Smooth muscle cell (in vitro differentiated cells): ENCODE results near the gene CAMK2B. TPM values are rescaled to one million over a fixed set of nuclear protein-coding genes. Genes with fewer than 3 reads are reported as not detected.

Experiments used
- DNase-seq: peaks from one replicate; lab custom pipeline; 2025; ENCODE audit not compliant: unreplicated experiment; lab: John Stamatoyannopoulos, UW
- H2AFZ ChIP-seq: fragments of 200-600 bp; sonication (generic); 2 replicates; pipeline ENCODE4 v1.6.0; 2016; ENCODE audit warnings: antibody characterized with exemption, low read depth, mild to moderate bottlenecking
- H3F3A ChIP-seq: fragments of 200-600 bp; sonication (generic); 2 replicates; pipeline ENCODE4 v1.6.0; 2017; ENCODE audit warnings: antibody characterized with exemption, low read depth
- H3K27ac ChIP-seq: fragments of 200-600 bp; sonication (generic); 2 replicates; pipeline ENCODE4 v1.5.1; 2016; ENCODE audit warnings: low read depth, mild to moderate bottlenecking
- H3K27me3 ChIP-seq: fragments of 200-600 bp; sonication (generic); 2 replicates; pipeline ENCODE4 v1.6.1; 2016; ENCODE audit warnings: low read depth, mild to moderate bottlenecking
- H3K36me3 ChIP-seq: fragments of 200-600 bp; sonication (generic); 2 replicates; pipeline ENCODE4 v1.5.1; 2016; ENCODE audit warnings: low read depth
- H3K4me1 ChIP-seq: fragments of 200-600 bp; sonication (generic); 2 replicates; pipeline ENCODE4 v1.5.1; 2016; ENCODE audit warnings: low read depth
- H3K4me2 ChIP-seq: fragments of 200-600 bp; sonication (generic); 2 replicates; pipeline ENCODE4 v1.6.0; 2016; ENCODE audit warnings: mild to moderate bottlenecking
- H3K4me3 ChIP-seq: fragments of 200-600 bp; sonication (generic); 2 replicates; pipeline ENCODE4 v1.5.1; 2016; ENCODE audit warnings: mild to moderate bottlenecking
- H3K79me2 ChIP-seq: fragments of 200-600 bp; sonication (generic); 2 replicates; pipeline ENCODE4 v1.6.0; 2016; ENCODE audit warnings: low read depth, mild to moderate bottlenecking
- H3K9ac ChIP-seq: fragments of 200-600 bp; sonication (generic); 2 replicates; pipeline ENCODE4 v1.6.0; 2016; ENCODE audit warnings: low read depth
- H3K9me3 ChIP-seq: fragments of 200-600 bp; sonication (generic); replicated peaks from 2 replicates; pipeline ENCODE4 v1.5.1; 2016; ENCODE audit warnings: low read depth
- H4K20me1 ChIP-seq: fragments of 200-600 bp; sonication (generic); 2 replicates; pipeline ENCODE4 v1.6.0; 2016; ENCODE audit warnings: low read depth
- CTCF ChIP-seq: fragments of 200-600 bp; sonication (generic); IDR thresholded peaks from 2 replicates; pipeline ENCODE4 v1.5.1; 2017; ENCODE audit warnings: borderline replicate concordance, mild to moderate bottlenecking, antibody characterized with exemption; ENCODE audit not compliant: insufficient read depth, poor library complexity, severe bottlenecking
- WGBS: methylation state at CpG from one replicate; pipeline ENCODE4 v1.1.7; 2016; ENCODE audit warnings: low lambda C conversion rate; 5-methylcytosine and 5-hydroxymethylcytosine counted together
- polyA plus RNA-seq: library from polyadenylated mRNA; unstranded; fragments of >200 nt; fragmentation: Nextera tagmentation; extraction: Ambion mirVana; gene quantifications from 2 replicates; pipeline ENCODE4 v1.2.1, GENCODE V29; 2016
- total RNA-seq: library from RNA; depleted of rRNA; stranded (reverse); fragments of >200 nt; gene quantifications from 2 replicates; pipeline ENCODE4 v1.2.3, GENCODE V29; 2014

Gene CAMK2B
- total and polyA plus RNA-seq, 2 experiments from 2014 or later, result not detected

GRCh38 chr7:44310221-44310848 is 15.1 kb downstream of the CAMK2B start:
- no peaks in the 10 kb centered on the region for H3K36me3 ChIP-seq
- no peak for DNase-seq
- no peaks in the 10 kb centered on the region for H3K79me2 ChIP-seq
- peak overlapping the region; percentile 95 for H2AFZ ChIP-seq
- H3F3A ChIP-seq, result no peaks in the 10 kb centered on the region
- TF ChIP-seq CTCF, result no peak
- no peak overlapping the region for H3K27ac ChIP-seq
- H3K27me3 ChIP-seq, result peaks cover 12% of the 10 kb centered on the region
- peak overlapping the region; percentile 45 for H3K4me3 ChIP-seq
- no peak overlapping the region for H3K9ac ChIP-seq
- no peaks in the 10 kb centered on the region for H4K20me1 ChIP-seq
- no peaks in the 10 kb centered on the region for H3K9me3 ChIP-seq
- WGBS, result 79% methylated on average over 10 of the region's 10 CpGs
- peaks cover 4% of the 10 kb centered on the region for H3K4me1 ChIP-seq
- H3K4me2 ChIP-seq, result peak overlapping the region; percentile 87

- peak overlapping the region; percentile 45 for H3K4me3 ChIP-seq
- no peaks in the 10 kb centered on the region for H3K36me3 ChIP-seq
- H3K4me2 ChIP-seq, result peak overlapping the region; percentile 87
- 10% methylated on average over 57 of the region's 73 CpGs for WGBS
- H3F3A ChIP-seq, result no peaks in the 10 kb centered on the region
- H3K79me2 ChIP-seq, result no peaks in the 10 kb centered on the region
- DNase-seq, result no peak
- H3K27ac ChIP-seq, result no peak overlapping the region
- no peaks in the 10 kb centered on the region for H3K9me3 ChIP-seq
- no peak for TF ChIP-seq CTCF
- peaks cover 3% of the 10 kb centered on the region for H3K27me3 ChIP-seq
- H3K4me1 ChIP-seq, result peaks cover 4% of the 10 kb centered on the region
- H3K9ac ChIP-seq, result no peak overlapping the region
- no peaks in the 10 kb centered on the region for H4K20me1 ChIP-seq
- peak overlapping the region; percentile 95 for H2AFZ ChIP-seq
These were observed 15.9 kb downstream of the CAMK2B start for GRCh38 chr7:44309271-44310091.

- H3K79me2 ChIP-seq, result no peaks in the 10 kb centered on the region
- peaks cover 4% of the 10 kb centered on the region for H3K4me1 ChIP-seq
- no peaks in the 10 kb centered on the region for H3F3A ChIP-seq
- H3K9ac ChIP-seq, result no peak overlapping the region
- H3K4me3 ChIP-seq, result no peak overlapping the region
- no peaks in the 10 kb centered on the region for H3K36me3 ChIP-seq
- no peak overlapping the region for H3K27ac ChIP-seq
- WGBS, result 85% methylated on average over 18 of the region's 18 CpGs
- no peaks in the 10 kb centered on the region for H4K20me1 ChIP-seq
- peak overlapping the region; percentile 95 for H2AFZ ChIP-seq
- no peak for TF ChIP-seq CTCF
- H3K4me2 ChIP-seq, result peak overlapping the region; percentile 87
- no peaks in the 10 kb centered on the region for H3K9me3 ChIP-seq
- no peak for DNase-seq
- peaks cover 10% of the 10 kb centered on the region for H3K27me3 ChIP-seq
These were observed 16.7 kb downstream of the CAMK2B start for GRCh38 chr7:44308596-44309270.
